Epidermal melanocyte (primary cell): Measurements from ENCODE around the gene KLKB1.

ENCODE experiments used
- DNase-seq: peaks from one replicate; pipeline ENCODE4 v3.0.0; 2011; ENCODE audit warnings: low spot score; ENCODE audit not compliant: insufficient read length

The KLKB1 gene

DNA sequence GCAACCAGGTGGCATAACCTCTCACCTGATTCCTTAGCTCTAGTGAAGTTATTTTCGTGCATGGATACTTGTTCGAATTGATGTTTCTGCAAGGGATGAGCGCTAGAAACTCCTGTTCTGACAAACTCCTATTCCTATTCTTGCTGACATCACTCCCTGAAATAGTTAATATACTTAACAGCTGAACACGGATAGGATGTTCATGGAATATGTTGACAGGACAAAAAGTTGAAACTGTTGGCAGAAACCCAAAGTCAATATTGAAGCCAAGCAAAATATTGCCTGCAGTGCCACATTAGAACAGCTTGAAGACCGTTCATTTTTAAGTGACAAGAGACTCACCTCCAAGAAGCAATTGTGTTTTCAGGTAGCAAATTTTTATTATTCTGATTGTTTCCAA is at the start of gene KLKB1:
KLKB1 (plus strand) TSS at position 287 of the 400 bp plus-strand sequence. CDS start 689 bp downstream, outside the sequence.
- DNase-seq = no peak

DNA sequence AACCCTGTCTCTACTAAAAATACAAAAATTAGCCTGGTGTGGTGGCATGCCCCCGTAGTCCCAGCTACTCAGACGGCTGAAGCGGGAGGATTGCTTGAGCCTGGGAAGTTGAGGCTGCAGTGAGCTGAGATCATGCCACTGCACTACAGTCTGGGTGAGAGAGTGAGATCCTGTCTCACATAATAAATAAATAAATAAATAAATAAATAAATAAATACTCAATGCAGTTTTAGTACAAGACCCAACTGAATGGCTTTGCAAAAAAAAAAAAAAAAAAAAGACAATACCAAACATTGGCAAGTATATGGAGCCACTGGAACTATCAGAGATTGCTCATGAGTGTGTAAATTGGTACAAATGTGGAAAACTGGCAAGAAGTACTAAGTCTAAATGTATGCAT is 39.2 kb upstream of the KLKB1 start:
- DNase-seq = no peak

DNA sequence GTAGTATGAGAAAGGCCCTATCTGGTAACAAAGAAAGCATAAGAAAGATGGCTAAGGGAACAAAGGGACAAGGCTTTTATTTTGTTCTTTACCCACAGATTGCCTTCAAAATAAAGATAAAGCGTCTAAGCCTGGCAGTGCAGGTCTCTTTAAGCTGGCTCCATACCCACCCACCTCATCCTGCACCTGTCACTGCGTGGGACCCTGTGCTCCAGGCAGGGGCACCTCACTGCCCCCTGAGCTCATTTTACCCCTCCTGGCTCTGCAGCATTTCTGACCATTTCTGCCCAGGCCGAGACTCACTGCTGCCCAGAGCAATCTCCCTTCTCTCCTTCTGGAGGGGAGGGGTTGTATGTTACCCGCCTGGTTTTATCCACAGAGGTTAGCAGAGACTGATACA is 37.7 kb upstream of the KLKB1 start:
- no peak for DNase-seq

DNA sequence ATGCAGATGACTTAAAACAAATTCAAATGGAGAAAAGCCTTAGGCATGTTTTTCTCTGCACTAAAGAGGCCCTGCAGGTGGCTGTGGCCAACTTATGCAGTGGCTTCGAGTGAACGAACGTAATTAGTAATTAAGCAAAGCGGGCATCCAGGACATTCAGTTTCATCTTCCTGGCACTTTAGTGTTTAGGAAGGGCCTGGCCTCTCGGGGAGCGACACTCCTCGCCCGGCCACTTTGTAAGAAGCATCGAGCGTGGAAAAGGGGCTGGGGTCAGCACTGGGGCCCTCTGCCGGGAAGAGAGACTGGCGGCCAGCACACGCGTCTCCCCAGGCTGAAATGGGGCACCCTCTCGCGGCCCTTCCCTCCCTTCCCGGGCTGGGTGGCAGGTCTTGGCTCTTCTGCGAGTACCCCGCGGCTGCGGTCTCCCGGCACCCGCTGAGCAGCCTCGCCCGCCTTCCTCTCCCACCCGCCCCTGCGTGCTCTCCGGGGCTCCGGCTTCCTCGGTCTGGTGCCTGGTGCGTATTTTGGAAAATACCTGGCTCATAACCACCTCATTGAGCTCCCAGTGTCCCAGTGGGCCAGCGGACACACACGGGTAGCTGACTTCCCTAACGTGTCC is 36.6 kb upstream of the KLKB1 start:
- DNase-seq = peak; percentile 31

DNA sequence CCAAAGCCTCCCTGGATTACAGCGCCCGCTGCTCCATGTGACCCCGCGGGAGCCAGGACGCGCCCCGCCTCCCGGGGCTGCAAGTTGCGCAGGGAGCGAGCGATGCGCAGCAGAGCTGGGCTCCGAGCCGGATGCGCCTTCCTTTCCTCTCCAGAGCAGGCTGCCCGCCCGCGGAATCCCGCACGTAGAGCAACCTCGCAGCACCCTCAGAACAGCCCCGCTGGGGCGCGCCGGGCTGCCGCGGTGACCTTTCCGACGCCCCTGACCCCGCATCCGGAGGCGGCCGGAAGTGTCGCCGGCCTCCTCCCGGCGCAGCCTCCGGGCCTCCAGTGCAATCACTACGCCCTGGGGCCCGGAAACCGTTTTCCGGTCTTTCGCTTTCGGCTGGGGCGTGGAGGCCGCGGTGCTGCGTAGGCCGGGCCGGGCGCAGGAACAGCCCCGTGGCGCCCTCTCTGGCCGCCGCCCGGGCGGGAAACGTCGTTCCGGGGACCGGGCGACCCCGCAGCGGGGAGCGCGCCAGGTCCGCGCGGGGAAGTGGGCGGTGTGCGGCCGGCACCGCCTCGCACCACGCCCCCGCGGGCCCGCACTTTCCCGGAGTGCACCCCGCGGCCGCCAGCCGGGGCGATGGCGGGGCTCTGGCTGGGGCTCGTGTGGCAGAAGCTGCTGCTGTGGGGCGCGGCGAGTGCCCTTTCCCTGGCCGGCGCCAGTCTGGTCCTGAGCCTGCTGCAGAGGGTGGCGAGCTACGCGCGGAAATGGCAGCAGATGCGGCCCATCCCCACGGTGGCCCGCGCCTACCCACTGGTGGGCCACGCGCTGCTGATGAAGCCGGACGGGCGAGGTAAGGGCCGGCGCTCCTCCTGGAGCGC is 35.9 kb upstream of the KLKB1 start, which contains the start of gene CYP4V2:
CYP4V2 (plus strand) TSS at position 368 of the 866 bp plus-strand sequence; CDS start at position 625, 257 bp downstream.
- peak; percentile 68 for DNase-seq

DNA sequence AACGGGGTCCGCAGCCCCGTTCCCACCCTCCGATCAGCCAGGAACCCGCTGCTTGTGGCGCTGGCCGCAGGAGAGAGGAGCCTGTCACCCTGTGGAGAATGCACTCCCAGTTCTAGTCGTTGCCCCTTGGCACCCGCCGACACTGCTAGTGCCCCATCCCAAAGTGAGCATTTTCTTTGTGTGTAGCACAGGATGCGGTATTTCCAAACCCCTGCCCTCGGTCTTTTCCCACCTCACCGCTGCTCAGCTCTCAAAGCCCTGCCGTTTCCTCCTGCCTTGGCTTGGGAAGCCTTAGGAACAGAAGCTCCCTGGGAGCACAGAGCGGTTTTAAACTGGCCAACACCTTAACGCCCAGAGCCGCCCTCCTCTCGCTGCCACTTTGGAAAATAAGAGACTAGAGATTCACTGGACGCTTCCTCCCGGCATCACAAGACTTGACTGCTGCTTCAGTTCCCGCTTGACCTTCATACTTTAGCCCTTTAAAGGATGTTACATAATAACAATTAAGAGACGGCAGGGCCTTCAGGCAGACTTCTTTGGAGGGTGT is 35.2 kb upstream of the KLKB1 start:
- DNase-seq = peak; percentile 29

DNA sequence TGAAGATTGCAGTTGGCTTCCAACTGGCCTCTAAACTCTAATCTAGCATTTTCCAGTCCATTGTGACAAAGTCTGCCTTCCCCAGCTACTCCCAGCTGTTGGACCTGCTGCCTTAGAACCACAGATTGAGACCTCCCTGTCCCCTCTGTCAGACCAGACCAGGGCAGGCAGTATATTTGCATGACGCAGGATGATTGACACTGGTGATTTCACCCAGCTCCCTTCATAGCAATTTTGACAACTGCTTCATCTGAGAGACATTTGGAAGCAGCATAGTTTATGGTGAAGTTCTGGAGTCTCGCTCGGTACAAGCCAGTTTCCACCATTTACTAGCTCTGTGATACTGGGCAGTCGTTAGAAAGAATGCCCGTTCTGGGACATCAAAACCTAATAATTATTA is 33.5 kb upstream of the KLKB1 start:
- no peak for DNase-seq

DNA sequence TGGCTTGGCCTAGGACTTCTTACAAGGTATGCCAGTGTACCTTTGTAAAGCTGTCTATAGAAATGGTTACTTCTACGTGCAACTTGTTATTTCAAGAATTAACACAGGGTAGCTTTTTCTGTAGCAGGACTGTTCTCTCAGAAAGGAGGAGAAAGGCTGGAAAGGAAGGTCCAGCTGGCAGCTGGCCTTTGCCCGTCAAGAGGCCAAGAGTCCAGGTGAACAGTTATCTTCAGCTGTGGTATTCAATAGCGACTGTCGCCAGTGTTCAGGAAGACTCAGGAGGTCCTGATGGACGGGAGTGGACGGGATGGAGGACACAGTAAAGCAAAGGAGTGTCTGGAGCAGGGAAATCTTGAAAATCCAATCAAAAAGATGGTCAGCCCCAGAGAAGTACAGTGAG is 31.2 kb upstream of the KLKB1 start:
- DNase-seq = no peak

DNA sequence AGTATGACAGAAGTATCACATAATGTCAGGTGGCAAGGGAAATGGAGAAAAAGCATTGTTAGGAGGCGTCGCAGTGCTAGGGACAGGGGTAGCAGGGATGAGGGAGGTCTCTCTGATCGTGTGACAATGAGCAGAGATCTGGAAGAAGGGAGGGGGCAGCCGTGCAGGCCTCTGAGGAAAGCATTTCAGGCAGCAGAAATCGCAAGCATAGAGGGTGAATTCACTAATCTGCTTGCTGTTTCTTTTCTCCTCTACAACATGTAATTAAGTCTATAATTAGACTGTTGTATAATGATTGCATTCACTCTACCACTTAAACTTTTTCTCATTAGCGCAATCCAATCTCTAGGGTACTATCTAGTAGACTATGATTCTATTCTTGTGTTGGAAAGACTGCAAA is 26.8 kb upstream of the KLKB1 start:
- no peak for DNase-seq

DNA sequence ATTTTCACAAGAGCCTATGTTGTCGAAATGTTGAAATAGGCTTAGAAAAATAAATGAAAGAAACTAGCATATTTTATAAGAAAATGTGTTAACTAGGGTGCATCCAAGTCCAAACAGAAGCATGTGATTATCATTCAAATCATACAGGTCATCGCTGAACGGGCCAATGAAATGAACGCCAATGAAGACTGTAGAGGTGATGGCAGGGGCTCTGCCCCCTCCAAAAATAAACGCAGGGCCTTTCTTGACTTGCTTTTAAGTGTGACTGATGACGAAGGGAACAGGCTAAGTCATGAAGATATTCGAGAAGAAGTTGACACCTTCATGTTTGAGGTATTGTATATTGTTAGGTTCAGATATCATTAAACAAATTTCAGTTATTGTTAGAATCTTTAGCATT is 26.3 kb upstream of the KLKB1 start:
- no peak for DNase-seq

DNA sequence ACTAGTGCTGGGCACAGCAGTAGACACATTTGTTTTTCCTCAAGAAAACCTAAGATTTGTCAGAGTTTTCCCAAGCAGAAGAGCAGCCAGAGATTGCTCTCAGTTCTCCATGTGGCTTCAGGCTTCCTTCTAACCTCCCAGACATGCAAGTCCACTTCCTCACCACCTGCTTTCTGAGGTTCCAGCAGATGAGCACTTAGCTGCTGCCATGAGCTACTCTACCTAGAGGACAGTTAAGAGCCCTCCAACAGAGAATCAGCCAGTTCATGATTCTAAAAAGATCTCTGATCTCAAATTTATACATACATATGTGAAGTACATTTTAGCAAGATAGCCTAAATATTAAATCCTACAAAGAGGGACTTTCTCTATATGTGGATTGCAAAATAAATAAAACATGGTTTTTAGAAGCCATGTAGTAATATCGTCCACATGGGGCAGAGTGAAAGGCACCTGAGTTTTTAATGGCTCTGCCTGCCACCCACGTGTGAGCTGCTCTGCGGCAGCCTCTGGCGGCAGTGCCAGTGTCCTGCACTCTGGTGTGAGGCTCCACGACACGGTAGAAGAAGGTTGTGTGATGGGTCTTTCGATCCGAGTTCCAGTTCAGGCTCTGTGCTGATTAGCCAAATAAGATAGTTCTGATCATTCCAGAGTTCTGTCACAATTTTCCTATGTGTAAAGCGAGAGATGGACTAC is 25.6 kb upstream of the KLKB1 start:
- DNase-seq = no peak

DNA sequence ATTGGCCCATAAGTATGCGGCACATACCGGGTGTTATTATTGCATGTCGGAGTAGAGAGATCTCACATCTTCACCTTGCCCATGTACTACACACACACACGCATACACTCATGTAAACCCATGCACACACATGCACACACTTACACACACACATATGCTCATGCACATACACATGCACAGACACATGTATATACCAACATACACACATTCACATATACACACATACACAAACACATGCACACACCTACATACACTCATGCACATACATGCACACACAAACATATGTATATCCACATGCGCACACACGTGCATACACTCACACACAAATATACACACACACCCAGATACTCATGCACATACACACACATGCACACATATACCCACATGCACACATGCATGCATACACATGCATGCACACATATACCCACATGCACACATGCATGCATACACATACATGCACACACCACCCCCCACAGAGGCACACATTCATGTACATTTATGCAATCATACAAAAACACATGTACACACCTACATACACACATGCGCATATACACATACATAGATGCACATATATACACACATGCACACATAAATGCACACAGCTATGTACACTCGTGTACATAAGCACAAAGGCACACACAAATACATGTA is 24.7 kb upstream of the KLKB1 start:
- DNase-seq = no peak

DNA sequence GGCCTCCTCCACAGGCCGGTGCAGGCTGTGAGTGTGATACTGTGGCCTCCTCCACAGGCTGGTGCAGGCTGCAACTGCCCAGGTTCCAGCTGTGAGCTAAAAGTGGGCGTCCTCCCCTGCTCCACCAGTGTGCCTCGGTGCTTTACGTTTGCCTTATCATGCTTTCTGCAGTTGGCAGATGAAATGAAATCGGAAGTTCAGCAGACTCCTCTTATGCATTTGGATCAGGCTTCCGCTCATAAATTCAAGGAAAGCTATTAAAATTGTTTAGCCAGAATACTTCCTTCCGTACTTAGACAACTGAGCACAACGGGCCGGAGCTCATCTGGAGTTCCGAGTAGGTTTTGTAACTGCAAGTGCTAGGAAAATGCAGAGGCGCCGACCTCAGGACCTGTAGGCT is 23.9 kb upstream of the KLKB1 start:
- no peak for DNase-seq

DNA sequence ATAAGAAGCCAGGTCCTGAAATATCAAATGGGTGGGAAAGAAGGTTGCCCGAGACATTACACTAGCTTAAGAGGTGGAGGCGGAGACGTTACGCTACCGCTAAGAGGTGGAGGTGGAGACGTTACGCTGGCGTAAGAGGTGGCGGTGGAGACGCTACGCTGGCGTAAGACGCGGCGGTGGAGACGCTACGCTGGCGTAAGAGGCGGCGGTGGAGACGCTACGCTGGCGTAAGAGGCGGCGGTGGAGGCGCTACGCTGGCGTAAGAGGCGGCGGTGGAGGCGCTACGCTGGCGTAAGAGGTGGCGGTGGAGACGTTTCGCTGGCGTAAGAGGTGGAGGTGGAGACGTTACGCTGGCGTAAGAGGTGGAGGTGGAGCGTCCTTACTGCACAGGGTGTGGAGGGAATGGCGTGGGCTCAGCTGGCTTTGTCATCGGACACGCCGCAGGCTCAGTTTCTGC is 23.2 kb upstream of the KLKB1 start:
- DNase-seq = no peak

DNA sequence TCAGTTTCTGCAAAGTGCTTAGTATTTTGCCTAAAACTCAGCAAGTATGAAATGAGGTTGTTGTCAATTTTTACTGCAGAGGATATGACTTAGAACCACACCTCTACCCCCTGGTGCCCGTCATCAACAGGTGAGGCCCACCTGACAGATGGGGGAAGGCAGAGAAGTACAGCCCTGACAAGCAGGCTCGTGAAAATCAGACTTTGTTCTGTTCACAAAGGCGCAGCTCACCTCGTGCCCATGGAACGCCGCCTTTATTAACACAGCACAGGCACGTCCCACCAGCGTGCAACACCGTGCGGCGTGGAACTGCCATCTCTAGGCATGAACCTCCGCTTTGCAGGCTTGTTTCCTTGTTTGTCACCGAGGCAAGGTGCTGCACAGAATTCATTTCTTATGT is 22.6 kb upstream of the KLKB1 start:
- DNase-seq = no peak

DNA sequence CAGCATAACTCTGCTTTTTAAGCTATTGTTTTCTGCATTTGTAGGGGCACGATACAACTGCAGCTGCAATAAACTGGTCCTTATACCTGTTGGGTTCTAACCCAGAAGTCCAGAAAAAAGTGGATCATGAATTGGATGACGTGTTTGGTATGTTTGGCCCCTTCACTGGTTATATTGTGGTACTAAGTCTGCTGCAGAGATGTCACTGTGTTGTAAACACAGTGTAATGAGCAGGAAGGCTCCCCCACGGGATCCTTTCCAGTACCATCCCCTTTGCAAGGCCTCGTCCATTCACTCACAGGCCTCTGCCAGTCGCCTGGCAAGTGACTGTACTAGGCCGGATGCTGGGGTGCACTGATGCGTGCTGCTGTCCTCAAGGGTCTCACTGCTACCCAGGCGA is 22.2 kb upstream of the KLKB1 start:
- no peak for DNase-seq

DNA sequence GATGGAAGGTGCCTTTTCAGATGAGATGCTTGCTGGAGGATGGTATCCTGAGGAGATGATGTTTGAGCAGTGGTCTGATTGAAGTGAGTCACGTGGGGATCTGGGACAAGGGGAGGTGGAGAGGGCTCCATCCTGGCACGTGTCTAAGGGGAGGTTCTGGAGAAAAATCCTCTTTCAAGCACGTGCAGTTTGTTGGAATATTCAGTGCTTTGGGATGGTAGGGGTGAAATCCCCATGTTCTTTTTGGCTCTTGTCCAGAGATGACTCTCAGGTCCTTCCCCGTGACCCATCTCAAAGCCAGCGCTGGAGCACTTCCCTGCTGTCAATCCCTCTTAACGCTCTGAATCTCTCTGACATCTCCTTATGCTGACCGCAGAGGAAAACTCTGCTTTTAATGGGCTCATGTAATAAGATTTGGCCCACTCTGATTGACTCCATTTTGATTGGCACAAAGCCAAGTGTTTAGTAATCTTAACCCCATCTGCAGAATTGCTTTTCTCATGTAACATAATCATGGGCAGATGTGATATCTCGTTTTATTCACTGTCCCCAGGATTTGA is 10.8 kb upstream of the KLKB1 start:
- DNase-seq = no peak

DNA sequence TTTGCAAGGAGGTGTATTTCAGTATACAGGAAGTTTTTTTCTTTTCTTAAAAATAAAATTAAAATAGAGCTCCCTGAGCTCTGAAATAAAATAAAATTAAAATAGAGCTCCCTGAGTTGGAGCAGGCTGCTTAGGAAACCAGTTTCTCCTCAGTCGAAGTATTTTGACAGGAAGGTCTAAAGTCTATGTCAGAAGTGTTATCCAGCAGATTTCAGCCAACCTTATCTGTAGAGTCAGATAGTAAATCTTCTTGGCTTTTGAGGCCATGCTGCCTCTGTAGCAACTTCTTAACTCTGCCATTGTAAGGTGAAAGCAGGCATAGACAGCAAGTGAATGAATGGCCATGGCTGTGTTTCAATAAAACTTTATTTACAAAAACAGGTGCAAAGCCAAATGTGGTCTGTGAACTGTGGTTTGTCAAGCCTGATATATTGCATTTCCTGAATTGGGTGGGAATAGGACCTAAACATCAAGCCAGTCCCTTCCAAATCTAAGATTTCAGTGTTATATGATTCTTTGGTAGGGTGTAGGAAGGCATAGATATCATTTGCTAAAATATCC is 9.5 kb upstream of the KLKB1 start:
- no peak for DNase-seq

DNA sequence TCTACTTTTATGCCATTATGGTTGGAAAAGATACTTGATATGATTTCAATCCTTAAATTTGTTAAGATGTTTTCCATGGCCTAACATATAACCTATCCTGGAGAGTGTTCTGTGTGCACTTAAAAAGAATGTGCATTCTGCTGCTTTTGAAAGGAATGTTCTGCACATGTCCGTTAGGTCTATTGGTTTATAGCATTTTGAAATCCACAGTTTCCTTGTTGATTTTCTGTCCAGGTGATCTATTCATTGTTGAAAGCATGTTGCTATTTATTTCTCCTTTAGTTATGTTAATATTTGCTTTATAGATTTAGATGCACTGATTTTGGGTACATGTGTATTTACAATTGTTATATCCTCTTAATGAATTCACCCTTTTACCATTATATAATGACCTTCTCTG is 5.7 kb upstream of the KLKB1 start:
- DNase-seq = no peak

DNA sequence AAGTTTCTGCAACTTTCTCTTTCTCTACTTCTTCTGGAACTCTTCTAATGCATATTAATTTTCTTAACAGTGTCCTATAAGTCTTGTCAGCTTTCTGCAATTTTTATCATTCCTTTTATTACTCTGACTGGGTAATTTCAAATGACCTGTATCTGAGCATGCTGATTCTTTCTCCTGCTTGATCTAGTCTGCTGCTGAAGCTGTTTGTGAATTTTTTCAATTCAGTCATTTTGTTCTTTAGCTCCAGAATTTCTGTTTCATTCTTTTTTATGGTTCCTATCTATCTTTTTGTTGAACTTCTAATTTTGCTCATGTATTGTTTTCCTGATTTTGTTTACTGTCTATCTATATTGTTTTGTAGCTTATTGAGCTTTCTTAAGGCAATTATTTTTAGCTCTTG is 1.5 kb upstream of the KLKB1 start:
- DNase-seq = no peak
